Measurements from ENCODE around the gene GUCY1A2.
"Not testable (repeated sequence)": the region's sequence is repeated elsewhere in the genome, so short reads cannot be mapped to it uniquely, and the experiment has no call there.

GUCY1A2 gene

DNA sequence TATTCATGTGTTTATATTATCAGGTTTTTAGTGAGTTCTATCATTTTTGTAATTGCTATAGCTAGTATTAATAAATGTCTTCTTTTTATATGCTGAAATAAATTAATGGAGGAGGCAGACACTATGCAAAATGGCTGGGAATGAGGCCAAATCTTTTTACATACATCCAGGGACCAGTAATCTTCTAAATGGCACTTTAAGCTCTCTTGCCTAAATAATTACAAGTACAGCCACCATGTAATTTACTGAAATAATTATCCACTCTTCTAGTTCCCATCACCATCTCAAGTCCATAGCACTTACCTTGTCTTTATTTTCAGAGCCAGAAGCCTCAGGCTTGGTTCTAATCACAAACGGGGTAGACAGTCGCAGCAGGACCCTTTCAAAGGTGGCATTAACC, 79.1 kb downstream of the GUCY1A2 start:
- Histone ChIP-seq H3K36me3 (ENCODE audit: control insufficient read depth, insufficient read depth, low read length, severe bottlenecking) (no peaks in the 10 kb centered on the region), H3K9ac (ENCODE audit: low read length) (no peak overlapping the region), H3K9me3 (ENCODE audit: control insufficient read depth, low read length) (no peaks in the 10 kb centered on the region), H3K4me1 (ENCODE audit: control insufficient read depth, insufficient read depth, low read length) (no peaks in the 10 kb centered on the region), H3K4me3 (ENCODE audit: low read length) (no peak overlapping the region), H3K27me3 (replicated peaks; ENCODE audit: control insufficient read depth, insufficient read depth, low read length) (no peaks in the 10 kb centered on the region)
- no peak for DNase-seq (ENCODE audit: low read depth)

- no peaks in the 10 kb centered on the region for H3K27me3 ChIP-seq (replicated peaks; ENCODE audit: control insufficient read depth, insufficient read depth, low read length)
- no peaks in the 10 kb centered on the region for H3K9me3 ChIP-seq (ENCODE audit: control insufficient read depth, low read length)
- no peaks in the 10 kb centered on the region for H3K36me3 ChIP-seq (ENCODE audit: control insufficient read depth, insufficient read depth, low read length, severe bottlenecking)
- H3K9ac ChIP-seq (ENCODE audit: low read length): no peak overlapping the region
- H3K4me1 ChIP-seq (ENCODE audit: control insufficient read depth, insufficient read depth, low read length): no peaks in the 10 kb centered on the region
- DNase-seq (ENCODE audit: low read depth): no peak
- H3K4me3 ChIP-seq (ENCODE audit: low read length): no peak overlapping the region
Observed at GRCh38 chr11:106937111-106937510, 81.2 kb downstream of the GUCY1A2 start.

- peaks cover 7% of the 10 kb centered on the region for H3K4me1 ChIP-seq (ENCODE audit: control insufficient read depth, insufficient read depth, low read length)
- peak; percentile 78 for DNase-seq (ENCODE audit: low read depth)
- no peaks in the 10 kb centered on the region for H3K36me3 ChIP-seq (ENCODE audit: control insufficient read depth, insufficient read depth, low read length, severe bottlenecking)
- H3K9me3 ChIP-seq (ENCODE audit: control insufficient read depth, low read length): peaks cover 7% of the 10 kb centered on the region
- H3K4me3 ChIP-seq (ENCODE audit: low read length): no peak overlapping the region
- H3K27me3 ChIP-seq (replicated peaks; ENCODE audit: control insufficient read depth, insufficient read depth, low read length): no peaks in the 10 kb centered on the region
- no peak overlapping the region for H3K9ac ChIP-seq (ENCODE audit: low read length)
Observed at GRCh38 chr11:106925245-106925644, 93.0 kb downstream of the GUCY1A2 start.

- Histone ChIP-seq H3K9me3 (ENCODE audit: control insufficient read depth, low read length) (no peaks in the 10 kb centered on the region), H3K9ac (ENCODE audit: low read length) (no peak overlapping the region), H3K4me3 (ENCODE audit: low read length) (no peak overlapping the region), H3K27me3 (replicated peaks; ENCODE audit: control insufficient read depth, insufficient read depth, low read length) (no peaks in the 10 kb centered on the region), H3K4me1 (ENCODE audit: control insufficient read depth, insufficient read depth, low read length) (peaks cover 4% of the 10 kb centered on the region), H3K36me3 (ENCODE audit: control insufficient read depth, insufficient read depth, low read length, severe bottlenecking) (no peaks in the 10 kb centered on the region)
- no peak for DNase-seq (ENCODE audit: low read depth)
Observed at GRCh38 chr11:106920899-106921509, 97.3 kb downstream of the GUCY1A2 start.

- peak; percentile 22 for DNase-seq (ENCODE audit: low read depth)
- H3K4me1 ChIP-seq (ENCODE audit: control insufficient read depth, insufficient read depth, low read length): peaks cover 4% of the 10 kb centered on the region
Observed at GRCh38 chr11:106917973-106918372, 100.3 kb downstream of the GUCY1A2 start.

DNA sequence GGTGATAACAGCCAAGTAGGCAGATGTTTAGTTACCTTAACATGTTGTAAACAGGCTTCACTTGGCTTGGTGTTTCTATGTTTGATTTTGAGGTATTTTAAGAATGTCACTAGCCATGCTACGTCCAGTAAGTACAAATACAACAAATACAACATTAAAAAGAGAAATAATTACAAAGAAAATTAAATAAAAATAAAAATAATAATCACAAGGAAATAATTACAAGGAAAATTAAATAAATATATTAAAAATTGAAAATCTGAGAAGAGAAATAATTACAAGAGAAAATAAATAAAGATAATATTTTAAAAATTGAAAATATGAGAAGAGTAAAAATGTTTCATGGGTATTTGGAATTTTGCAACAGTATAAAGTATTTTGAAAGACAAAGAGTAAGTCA, 103.9 kb downstream of the GUCY1A2 start:
- H3K36me3 ChIP-seq (ENCODE audit: control insufficient read depth, insufficient read depth, low read length, severe bottlenecking): no peaks in the 10 kb centered on the region
- H3K4me3 ChIP-seq (ENCODE audit: low read length): no peak overlapping the region
- no peaks in the 10 kb centered on the region for H3K4me1 ChIP-seq (ENCODE audit: control insufficient read depth, insufficient read depth, low read length)
- no peak overlapping the region for H3K9ac ChIP-seq (ENCODE audit: low read length)
- peaks cover 7% of the 10 kb centered on the region for H3K9me3 ChIP-seq (ENCODE audit: control insufficient read depth, low read length)
- H3K27me3 ChIP-seq (replicated peaks; ENCODE audit: control insufficient read depth, insufficient read depth, low read length): no peaks in the 10 kb centered on the region
- no peak for DNase-seq (ENCODE audit: low read depth)

More at GRCh38 chr11:106917973-106918372, 100.3 kb downstream of the GUCY1A2 start:
- no peak overlapping the region for H3K4me3 ChIP-seq (ENCODE audit: low read length)
- H3K36me3 ChIP-seq (ENCODE audit: control insufficient read depth, insufficient read depth, low read length, severe bottlenecking): no peaks in the 10 kb centered on the region
- H3K27me3 ChIP-seq (replicated peaks; ENCODE audit: control insufficient read depth, insufficient read depth, low read length): no peaks in the 10 kb centered on the region
- peaks cover 7% of the 10 kb centered on the region for H3K9me3 ChIP-seq (ENCODE audit: control insufficient read depth, low read length)
- H3K9ac ChIP-seq (ENCODE audit: low read length): no peak overlapping the region

DNA sequence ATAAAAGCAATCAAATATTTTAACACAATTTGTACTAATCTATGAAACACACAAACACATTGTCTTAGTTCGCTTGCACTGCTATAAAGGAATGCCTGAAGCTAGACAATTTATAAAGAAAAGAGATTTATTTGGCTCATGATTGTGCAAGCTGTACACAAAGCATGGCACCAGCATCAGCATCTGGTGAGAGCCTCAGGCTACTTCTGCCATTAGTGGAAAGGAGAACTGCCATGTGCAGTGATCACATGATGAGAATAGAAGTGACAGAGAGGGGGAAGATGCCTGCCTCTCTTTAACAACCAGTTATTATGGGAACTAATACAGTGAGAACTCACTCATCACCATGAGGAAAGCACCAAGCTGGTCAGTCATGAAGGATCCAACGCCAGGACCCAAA, 105.1 kb downstream of the GUCY1A2 start:
- DNase-seq (ENCODE audit: low read depth): no peak
- Histone ChIP-seq H3K4me3 (ENCODE audit: low read length) (no peak overlapping the region), H3K36me3 (ENCODE audit: control insufficient read depth, insufficient read depth, low read length, severe bottlenecking) (no peaks in the 10 kb centered on the region), H3K9me3 (ENCODE audit: control insufficient read depth, low read length) (peaks cover 7% of the 10 kb centered on the region), H3K27me3 (replicated peaks; ENCODE audit: control insufficient read depth, insufficient read depth, low read length) (no peaks in the 10 kb centered on the region), H3K4me1 (ENCODE audit: control insufficient read depth, insufficient read depth, low read length) (no peaks in the 10 kb centered on the region), H3K9ac (ENCODE audit: low read length) (no peak overlapping the region)

GRCh38 chr11:106904826-106905225, 113.5 kb downstream of the GUCY1A2 start:
- Histone ChIP-seq H3K4me3 (ENCODE audit: low read length) (no peak overlapping the region), H3K4me1 (ENCODE audit: control insufficient read depth, insufficient read depth, low read length) (peaks cover 2% of the 10 kb centered on the region), H3K27me3 (replicated peaks; ENCODE audit: control insufficient read depth, insufficient read depth, low read length) (no peaks in the 10 kb centered on the region), H3K36me3 (ENCODE audit: control insufficient read depth, insufficient read depth, low read length, severe bottlenecking) (no peaks in the 10 kb centered on the region), H3K9me3 (ENCODE audit: control insufficient read depth, low read length) (no peaks in the 10 kb centered on the region), H3K9ac (ENCODE audit: low read length) (no peak overlapping the region)
- DNase-seq (ENCODE audit: low read depth): no peak

- H3K36me3 ChIP-seq (ENCODE audit: control insufficient read depth, insufficient read depth, low read length, severe bottlenecking): no peaks in the 10 kb centered on the region
- H3K9me3 ChIP-seq (ENCODE audit: control insufficient read depth, low read length): no peaks in the 10 kb centered on the region
- H3K27me3 ChIP-seq (replicated peaks; ENCODE audit: control insufficient read depth, insufficient read depth, low read length): no peaks in the 10 kb centered on the region
- H3K4me3 ChIP-seq (ENCODE audit: low read length): no peak overlapping the region
- no peaks in the 10 kb centered on the region for H3K4me1 ChIP-seq (ENCODE audit: control insufficient read depth, insufficient read depth, low read length)
- H3K9ac ChIP-seq (ENCODE audit: low read length): no peak overlapping the region
- DNase-seq (ENCODE audit: low read depth): no peak
Observed at GRCh38 chr11:106889718-106890117, 128.6 kb downstream of the GUCY1A2 start.

DNA sequence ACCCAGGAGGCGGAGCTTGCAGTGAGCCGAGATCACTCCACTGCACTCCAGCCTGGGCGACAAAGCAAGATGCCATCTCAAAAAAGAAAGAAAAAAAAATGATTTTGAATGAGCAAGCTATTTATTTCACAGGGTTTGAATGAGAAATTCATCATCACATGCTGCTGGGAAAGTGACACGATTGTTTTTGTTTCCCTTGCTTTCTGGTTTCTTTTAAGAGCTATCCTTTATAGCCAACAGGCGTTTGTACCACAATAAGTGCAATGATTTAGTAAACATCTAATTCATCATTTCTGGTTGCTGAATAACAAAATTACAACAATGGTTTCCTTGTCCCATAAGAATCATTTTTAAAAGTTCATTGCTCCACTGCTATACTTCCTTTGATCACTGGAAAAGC, 129.9 kb downstream of the GUCY1A2 start:
- Histone ChIP-seq H3K4me3 (ENCODE audit: low read length) (no peak overlapping the region), H3K9ac (ENCODE audit: low read length) (no peak overlapping the region), H3K4me1 (ENCODE audit: control insufficient read depth, insufficient read depth, low read length) (no peaks in the 10 kb centered on the region), H3K36me3 (ENCODE audit: control insufficient read depth, insufficient read depth, low read length, severe bottlenecking) (no peaks in the 10 kb centered on the region), H3K27me3 (replicated peaks; ENCODE audit: control insufficient read depth, insufficient read depth, low read length) (no peaks in the 10 kb centered on the region), H3K9me3 (ENCODE audit: control insufficient read depth, low read length) (no peaks in the 10 kb centered on the region)
- DNase-seq (ENCODE audit: low read depth): no peak

- H3K27me3 ChIP-seq (replicated peaks; ENCODE audit: control insufficient read depth, insufficient read depth, low read length); H3K4me3 ChIP-seq (ENCODE audit: low read length); H3K36me3 ChIP-seq (ENCODE audit: control insufficient read depth, insufficient read depth, low read length, severe bottlenecking): not testable (repeated sequence)
Observed at GRCh38 chr11:106883693-106884092, 134.6 kb downstream of the GUCY1A2 start.

More at GRCh38 chr11:106883693-106884092, 134.6 kb downstream of the GUCY1A2 start:
- H3K9me3 ChIP-seq (ENCODE audit: control insufficient read depth, low read length); H3K4me1 ChIP-seq (ENCODE audit: control insufficient read depth, insufficient read depth, low read length); DNase-seq (ENCODE audit: low read depth); H3K9ac ChIP-seq (ENCODE audit: low read length): not testable (repeated sequence)

Measured in adipocyte (in vitro differentiated cells).